ENCODE measurements around the gene NEMF.
"Not testable (repeated sequence)": the region's sequence is repeated elsewhere in the genome, so short reads cannot be mapped to it uniquely, and the experiment has no call there.

The NEMF gene, protein sequence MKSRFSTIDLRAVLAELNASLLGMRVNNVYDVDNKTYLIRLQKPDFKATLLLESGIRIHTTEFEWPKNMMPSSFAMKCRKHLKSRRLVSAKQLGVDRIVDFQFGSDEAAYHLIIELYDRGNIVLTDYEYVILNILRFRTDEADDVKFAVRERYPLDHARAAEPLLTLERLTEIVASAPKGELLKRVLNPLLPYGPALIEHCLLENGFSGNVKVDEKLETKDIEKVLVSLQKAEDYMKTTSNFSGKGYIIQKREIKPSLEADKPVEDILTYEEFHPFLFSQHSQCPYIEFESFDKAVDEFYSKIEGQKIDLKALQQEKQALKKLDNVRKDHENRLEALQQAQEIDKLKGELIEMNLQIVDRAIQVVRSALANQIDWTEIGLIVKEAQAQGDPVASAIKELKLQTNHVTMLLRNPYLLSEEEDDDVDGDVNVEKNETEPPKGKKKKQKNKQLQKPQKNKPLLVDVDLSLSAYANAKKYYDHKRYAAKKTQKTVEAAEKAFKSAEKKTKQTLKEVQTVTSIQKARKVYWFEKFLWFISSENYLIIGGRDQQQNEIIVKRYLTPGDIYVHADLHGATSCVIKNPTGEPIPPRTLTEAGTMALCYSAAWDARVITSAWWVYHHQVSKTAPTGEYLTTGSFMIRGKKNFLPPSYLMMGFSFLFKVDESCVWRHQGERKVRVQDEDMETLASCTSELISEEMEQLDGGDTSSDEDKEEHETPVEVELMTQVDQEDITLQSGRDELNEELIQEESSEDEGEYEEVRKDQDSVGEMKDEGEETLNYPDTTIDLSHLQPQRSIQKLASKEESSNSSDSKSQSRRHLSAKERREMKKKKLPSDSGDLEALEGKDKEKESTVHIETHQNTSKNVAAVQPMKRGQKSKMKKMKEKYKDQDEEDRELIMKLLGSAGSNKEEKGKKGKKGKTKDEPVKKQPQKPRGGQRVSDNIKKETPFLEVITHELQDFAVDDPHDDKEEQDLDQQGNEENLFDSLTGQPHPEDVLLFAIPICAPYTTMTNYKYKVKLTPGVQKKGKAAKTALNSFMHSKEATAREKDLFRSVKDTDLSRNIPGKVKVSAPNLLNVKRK

DNA sequence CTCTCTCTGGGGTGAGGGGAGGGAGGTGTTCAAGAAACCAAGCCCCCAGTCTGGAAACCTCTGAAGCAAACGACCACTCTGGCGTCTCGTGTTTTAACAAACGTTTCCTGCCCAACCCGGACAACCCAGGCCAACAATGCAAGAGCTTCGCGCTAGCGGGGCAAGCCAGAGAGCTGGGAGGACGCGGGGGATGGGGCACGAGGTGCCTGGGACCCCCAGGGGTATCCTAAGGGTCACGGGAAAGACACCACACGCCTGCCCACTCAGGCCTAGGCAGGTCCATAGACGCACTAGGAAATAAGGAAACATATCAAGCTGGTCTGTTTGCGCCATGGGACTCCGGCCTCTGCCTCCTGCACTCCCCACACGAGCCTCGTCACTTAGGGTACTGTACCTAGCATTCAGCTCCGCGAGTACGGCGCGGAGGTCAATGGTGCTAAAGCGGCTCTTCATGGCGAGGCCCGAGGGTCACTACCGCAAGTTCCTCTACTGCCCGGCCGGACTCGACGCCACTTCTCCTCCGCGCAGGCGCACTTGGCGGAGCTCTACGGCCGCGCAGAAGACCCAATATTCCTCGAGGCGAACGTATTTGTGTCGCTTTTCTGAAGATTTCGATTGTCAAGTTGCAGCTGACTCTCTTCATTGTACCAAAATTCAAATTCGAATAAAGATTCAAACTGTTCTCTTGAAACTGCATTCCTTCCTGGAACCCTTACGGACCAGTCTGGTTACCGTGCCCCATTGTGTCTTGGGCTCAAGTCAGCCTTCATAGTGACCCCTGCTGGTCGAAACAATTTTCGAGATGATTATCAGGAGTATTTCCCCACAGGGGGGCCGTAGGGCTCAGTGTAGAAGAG is at the start of gene NEMF:
TSS of gene NEMF (minus strand) at position 488 of the 857 bp plus-strand sequence. CDS start at position 453, 35 bp downstream.
- DNase-seq, result peak; percentile 89

DNA sequence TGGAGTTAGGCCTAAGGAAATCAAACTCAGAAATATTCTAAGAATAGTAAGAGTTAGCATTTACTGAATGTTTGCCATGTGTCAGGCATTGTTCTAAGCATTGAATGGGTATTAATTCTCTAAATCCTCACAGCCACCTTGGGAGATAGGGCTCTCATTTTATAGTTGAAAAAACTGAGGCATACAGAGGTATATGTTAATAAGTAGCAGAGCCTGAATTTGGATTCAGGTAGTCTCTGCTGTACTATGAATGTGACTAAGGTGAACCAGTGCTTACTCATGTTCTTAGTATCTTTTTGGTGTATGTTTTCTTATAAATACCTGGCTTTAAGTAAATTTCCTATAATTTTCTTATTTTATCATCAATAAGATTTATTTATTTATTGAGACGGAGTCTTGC is 48.4 kb upstream of the NEMF start:
- no peak for DNase-seq

- no peak for DNase-seq
Observed at GRCh38 chr14:49898485-49898884, 45.9 kb upstream of the NEMF start.

- DNase-seq, result no peak
Observed at GRCh38 chr14:49897965-49898364, 45.4 kb upstream of the NEMF start.

GRCh38 chr14:49897414-49897813 is 44.8 kb upstream of the NEMF start:
- no peak for DNase-seq

GRCh38 chr14:49896966-49897365 is 44.4 kb upstream of the NEMF start:
- DNase-seq, result no peak

- not testable (repeated sequence) for DNase-seq
Observed at GRCh38 chr14:49896272-49896671, 43.7 kb upstream of the NEMF start.

DNA sequence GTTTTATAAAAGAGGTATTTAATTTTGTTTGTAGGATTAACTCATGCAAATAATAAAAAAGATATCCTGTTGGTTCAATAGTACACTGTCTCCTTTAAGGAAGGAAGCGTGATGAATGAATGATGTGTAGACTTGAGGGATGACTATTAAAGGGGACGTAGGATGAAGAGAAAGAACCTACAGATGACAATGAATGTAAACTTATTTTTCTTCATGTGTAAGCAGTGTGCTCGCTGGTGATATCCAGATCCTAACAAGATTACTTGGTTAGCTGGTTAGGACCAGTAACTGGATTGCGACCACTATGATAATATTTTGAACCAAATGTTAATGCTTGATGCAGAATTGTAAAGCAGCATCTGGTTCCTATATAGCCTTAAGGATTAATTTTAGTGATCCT is 42.9 kb upstream of the NEMF start:
- DNase-seq, result no peak

DNA sequence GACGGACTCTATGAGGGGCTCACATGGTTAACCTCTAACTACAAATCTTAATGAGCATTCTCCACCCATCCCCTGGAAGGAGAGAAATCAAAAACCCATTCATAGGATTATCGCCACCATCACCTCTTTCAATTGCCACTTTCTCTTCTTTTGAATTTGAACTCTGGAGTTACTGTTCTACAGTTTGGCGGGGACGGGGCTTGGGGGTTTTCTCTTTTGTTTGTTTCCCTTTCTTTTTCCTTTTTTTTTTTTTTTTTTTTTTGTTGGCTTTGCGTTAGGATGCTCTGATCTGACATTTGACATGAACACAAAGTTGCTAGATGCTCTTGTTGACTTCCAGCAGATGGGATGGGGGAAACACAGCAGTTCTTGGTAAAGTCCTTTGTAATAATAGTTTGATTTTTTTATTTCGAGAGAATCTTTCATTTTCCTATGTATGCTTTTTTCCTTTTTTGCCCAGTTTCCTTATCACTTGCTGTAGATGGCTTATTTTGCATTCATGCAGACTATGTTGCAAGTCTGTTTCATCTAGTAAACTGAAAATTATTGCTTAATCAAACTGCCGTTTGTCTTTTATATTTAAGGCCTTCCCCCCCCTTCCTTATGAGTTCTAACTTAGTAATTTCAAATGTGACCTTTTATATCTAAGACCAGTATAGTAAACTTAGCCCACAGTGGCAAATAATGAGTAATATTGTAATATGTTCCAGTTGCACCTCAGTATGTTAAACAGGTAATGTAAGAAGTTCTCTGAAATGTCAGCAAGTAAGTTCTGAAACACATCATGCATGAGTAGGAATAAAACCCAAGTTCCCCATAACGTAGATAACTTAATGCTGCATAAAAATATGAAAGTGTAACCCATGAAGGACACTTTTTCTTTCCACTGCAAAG is 41.9 kb upstream of the NEMF start:
- DNase-seq, result not testable (repeated sequence)

DNA sequence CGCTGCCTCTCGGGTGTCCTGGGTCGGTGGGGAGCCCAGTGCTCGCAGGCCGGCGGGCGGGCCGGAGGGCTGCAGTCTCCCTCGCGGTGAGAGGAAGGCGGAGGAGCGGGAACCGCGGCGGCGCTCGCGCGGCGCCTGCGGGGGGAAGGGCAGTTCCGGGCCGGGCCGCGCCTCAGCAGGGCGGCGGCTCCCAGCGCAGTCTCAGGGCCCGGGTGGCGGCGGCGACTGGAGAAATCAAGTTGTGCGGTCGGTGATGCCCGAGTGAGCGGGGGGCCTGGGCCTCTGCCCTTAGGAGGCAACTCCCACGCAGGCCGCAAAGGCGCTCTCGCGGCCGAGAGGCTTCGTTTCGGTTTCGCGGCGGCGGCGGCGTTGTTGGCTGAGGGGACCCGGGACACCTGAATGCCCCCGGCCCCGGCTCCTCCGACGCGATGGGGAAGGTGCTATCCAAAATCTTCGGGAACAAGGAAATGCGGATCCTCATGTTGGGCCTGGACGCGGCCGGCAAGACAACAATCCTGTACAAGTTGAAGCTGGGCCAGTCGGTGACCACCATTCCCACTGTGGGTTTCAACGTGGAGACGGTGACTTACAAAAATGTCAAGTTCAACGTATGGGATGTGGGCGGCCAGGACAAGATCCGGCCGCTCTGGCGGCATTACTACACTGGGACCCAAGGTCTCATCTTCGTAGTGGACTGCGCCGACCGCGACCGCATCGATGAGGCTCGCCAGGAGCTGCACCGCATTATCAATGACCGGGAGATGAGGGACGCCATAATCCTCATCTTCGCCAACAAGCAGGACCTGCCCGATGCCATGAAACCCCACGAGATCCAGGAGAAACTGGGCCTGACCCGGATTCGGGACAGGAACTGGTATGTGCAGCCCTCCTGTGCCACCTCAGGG is 41.0 kb upstream of the NEMF start:
- DNase-seq, result peak; percentile 68

- DNase-seq, result peak; percentile 98
Observed at GRCh38 chr14:49892636-49893308, 40.2 kb upstream of the NEMF start, which contains the start of gene ARF6. ARF6 (plus strand) TSS chr14:49893082; CDS start chr14:49893737, 655 bp downstream.

GRCh38 chr14:49892301-49892635 is 39.7 kb upstream of the NEMF start:
- peak; percentile 79 for DNase-seq

- no peak for DNase-seq
Observed at GRCh38 chr14:49888293-49888692, 35.7 kb upstream of the NEMF start.

- DNase-seq, result no peak
Observed at GRCh38 chr14:49886523-49886922, 33.9 kb upstream of the NEMF start.

DNA sequence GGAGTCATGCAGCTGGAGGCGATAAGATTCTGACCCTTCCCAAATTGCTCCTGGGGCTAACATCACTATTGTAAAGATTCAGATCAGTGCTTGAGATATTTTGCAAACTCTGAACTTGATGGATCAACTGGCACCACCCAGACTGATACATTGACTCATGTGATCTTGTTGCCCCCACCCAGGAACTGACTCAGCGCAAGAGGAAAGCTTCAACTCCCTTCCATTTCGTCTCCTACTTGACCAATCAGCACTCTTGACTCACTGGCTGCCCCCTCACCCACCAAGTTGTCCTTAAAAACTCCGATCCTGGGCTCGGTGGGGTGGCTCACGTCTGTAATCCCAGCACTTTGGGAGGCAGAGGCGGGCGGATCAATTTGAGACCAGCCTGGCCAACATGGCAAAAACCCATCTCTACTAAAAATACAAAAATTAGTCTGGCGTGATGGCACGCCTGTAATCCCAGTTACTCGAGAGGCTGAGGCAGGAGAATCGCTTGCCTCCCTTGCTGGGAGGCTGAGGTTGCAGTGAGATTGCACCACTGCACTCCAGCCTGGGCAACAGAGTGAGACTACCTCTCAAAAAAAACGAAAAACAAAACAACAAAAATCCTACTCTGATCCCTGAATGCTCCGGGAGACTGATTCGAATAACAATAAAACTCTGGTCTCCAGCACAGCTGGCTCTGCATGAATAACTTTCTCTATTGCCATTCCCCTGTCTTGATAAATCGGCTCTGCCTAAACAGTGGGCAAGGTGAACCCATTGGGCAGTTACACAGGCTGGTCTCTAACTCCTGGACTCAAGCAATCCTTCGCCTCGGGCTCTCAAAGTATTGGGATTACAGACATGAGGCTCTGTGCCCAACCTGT is 30.5 kb upstream of the NEMF start:
- DNase-seq, result no peak

- DNase-seq, result no peak
Observed at GRCh38 chr14:49881350-49882001, 28.9 kb upstream of the NEMF start.

- DNase-seq, result no peak
Observed at GRCh38 chr14:49880267-49881064, 27.9 kb upstream of the NEMF start.

Measured in NCI-H2171 (cell line).